ENCODE data around the gene ACAP1. TPM values are rescaled to one million over a fixed set of nuclear protein-coding genes. Genes with fewer than 3 reads are reported as not detected.
"Not testable (repeated sequence)": the region's sequence is repeated elsewhere in the genome, so short reads cannot be mapped to it uniquely, and the experiment has no call there.

The ACAP1 gene
- total RNA-seq, 1 experiment from 2014 or later: 0.19 TPM

DNA sequence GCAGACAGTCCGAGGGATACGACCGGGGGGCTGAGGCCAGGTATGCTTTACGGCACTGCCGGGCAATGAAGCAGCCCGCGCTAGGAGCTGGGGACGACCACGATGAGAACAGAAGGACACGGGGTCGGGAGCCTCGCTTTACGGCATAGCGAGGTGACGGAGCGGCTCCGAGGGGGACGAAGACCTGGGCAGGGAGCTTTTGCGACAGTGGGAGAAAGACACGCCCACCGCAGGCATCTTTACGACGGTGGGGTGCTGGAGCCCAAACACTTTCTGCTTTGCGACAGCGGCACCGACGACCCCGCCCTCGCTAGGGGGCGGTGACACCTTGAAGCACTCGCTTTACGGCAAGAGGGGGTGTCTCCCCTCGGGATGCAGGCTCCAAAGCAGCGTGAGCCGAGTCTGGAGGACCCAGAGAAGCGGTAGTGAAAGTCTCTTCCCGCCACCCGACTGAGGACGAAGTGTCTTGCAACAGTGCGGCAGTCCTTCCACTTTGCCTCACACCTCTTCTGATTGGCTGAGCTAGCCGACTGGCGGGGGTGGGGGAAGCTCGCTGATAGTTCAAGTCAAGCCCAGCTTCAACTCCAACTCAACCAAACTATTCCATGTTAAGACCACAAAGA is 6.8 kb upstream of the ACAP1 start:
- DNase-seq (ENCODE audit: low spot score): peak; percentile 95

DNA sequence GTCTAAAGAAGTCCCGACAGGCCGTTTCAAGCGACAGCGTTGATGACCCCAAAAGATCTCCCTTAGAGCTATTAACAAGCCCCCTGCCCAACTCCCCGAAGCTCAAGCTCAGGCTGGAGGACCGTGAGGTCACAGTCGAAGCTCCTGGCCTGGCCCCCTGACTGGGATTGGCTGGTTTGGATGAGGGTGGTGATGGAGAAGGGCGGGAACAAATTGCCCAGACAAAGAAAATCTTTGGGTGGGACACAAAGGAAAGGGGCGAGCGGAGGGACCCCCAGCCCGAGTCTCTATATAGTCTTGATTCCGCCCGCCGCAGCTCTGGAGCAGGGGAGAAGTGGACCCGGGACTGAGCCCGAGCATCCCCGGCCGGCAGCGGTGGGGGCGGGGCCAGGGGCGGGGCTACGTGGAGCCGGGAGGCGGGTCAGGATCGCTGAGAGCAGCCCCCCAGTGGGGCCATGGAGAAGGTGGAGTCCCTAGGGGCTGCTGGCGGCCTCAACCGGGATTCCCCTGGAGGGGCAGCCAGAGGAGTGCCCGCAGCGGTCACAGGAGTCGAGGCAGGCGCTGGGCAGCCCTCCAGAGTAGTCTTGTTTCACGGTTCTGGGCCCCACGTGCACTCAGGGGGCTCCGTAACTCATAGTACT is 6.2 kb upstream of the ACAP1 start:
- peak; percentile 64 for DNase-seq (ENCODE audit: low spot score)

DNA sequence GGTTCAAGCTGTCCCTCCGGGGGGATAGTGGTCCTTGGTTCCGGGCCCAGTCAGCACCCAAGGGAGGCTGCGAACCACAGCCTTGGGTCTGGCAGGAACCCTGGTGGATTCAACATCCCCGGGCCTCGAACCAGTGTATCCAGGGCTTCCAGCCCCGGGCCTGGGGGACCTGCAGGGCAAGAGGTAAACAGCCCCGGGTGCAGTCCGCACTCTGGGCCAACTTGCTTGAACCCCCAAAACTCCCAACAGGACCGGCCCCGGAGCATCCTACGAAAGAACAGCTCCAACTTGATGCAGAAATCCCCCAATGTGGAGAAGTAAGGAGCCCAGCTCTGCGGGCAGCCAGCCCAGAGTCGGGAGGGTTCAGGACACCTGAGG is 5.7 kb upstream of the ACAP1 start:
- no peak for DNase-seq (ENCODE audit: low spot score)

DNA sequence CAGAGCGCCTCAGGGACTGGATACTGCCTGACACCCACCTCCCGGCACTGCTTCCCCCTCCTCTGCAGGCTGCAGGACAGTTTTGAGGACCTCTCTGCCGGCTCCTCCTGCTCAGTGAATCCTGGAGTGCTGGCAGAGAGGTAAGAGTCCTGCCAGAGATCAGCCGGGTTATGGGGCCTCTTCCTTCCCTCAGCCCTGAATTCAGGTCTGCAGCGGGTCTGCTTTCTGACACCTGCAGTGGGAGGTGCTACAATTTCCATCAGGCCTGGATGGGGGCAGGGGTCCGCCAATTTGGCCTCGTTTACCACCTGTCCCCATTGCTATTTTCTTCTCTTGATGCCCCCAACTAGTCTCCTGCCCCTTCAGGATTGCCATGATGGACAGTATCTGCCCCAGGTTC is 4.2 kb upstream of the ACAP1 start:
- no peak for DNase-seq (ENCODE audit: low spot score)

DNA sequence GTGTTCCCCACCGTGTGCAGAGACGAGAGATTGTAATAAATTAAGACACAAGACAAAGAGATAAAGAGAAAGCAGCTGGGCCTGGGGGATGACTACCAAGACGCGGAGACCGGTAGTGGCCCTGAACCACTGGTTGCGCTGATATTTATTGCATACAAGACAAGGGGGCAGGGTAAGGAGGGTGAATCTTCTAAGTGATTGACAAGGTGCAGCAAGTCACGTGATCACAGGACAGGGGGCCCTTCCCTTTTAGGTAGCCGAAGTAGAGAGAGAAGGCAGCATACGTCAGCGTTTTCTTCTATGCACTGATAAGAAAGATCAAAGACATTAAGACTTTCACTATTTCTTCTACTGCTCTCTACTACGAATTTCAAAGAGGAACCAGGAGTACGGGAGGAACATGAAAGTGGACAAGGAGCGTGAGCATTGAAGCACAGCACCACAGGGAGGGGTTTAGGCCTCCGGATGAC is 3.7 kb upstream of the ACAP1 start:
- DNase-seq (ENCODE audit: low spot score): not testable (repeated sequence)

DNA sequence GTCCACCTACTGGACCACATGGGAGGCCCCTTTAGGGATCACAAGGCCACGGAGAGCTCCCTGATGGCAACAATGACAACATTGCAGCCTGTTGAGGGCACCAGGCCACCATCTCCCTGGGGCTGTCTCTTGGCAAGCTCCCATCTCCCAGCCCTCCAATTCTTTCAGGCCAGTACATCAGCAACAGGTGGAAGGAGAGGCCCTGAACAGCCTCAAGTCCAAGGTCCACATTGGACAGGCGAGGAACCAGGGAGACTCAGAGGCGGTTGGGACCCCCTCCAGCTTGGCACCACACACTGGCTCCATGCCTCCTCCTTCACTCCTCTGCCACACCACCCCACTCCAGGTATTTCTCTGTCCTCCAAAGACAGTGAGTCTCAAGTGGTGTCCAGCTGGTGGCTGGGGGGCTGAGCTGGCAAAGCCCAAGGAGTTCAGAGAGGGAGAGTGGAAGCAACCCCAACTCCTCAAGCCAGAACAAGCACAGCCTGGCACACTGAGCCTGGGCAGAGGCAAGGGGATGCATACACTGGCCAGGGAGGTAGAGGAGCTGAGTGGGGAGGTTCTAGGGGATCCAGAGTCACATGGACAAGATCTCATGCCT is 1.3 kb upstream of the ACAP1 start:
- no peak for DNase-seq (ENCODE audit: low spot score)

DNA sequence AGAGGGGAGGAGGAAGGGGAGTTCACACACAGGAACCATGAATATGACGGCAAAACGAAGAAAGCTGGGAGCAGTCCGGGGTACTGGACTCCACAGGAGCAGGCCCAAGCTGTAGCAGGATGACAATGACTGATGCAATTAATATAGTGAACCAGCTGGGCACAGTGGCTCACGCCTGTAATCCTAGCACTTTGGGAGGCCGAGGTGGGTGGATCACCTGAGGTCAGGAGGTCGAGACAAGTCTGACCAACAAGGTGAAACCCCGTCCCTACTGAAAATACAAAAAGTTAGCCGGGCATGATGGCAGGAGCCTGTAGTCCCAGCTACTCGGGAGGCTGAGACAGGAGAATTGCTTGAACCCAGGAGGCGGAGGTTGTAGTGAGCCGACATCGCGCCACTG is 564 bp upstream of the ACAP1 start:
- DNase-seq (ENCODE audit: low spot score): not testable (repeated sequence)

DNA sequence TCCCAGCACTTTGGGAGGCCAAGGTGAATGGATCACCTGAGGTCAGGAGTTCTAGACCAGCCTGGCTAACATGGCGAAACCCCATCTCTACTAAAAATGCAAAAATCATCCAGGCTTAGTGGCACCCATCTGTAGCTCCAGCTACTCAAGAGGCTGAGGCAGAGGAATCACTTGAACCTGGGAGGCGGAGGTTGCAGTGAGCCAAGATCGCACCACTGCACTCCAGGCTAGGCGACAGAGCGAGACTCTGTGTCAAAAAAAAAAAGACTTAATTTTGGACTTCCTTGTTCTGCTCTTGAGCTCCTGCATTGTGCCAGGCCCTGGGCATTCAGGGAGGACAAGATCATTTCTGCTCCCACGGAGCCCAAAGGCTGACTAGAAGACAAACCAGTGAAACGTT is 1.3 kb downstream of the ACAP1 start:
- DNase-seq (ENCODE audit: low spot score): not testable (repeated sequence)

DNA sequence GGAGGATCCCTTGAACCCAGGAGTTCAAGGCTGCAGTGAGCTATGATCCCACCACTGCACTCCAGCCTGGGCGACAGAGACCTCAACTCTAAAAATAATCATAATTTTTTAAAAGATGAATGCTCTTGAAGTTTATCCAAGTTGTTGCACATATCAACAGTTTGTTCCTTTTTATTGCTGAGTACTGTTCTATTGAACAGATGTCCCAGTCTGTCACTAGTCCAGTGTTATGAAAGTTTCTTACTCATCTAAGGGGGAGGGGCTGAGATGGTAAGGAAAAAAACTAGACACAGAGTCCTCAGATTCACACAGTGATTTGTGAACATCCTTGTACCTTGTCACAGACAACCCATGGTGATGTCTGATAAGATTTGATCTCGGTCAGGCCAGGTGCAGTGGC is 3.9 kb downstream of the ACAP1 start:
- DNase-seq (ENCODE audit: low spot score): no peak

DNA sequence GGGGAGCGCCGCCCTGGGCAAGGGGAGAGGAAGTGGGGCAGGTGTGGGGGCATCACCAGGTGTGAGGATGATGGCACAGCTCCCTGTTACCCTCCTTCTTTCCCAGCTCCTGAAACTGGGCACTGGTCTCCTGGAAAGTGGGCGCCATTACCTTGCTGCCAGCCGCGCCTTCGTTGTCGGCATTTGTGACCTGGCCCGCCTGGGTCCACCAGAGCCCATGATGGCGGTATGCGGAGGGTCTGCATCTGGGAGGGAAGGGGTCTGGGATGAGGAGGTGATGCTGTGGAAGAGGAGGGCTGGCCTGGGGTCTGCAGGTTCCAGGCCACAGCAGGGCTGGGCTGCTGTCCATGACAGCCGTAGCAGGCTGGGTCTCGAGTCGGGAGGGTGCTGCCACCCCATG is 5.5 kb downstream of the ACAP1 start:
- no peak for DNase-seq (ENCODE audit: low spot score)

DNA sequence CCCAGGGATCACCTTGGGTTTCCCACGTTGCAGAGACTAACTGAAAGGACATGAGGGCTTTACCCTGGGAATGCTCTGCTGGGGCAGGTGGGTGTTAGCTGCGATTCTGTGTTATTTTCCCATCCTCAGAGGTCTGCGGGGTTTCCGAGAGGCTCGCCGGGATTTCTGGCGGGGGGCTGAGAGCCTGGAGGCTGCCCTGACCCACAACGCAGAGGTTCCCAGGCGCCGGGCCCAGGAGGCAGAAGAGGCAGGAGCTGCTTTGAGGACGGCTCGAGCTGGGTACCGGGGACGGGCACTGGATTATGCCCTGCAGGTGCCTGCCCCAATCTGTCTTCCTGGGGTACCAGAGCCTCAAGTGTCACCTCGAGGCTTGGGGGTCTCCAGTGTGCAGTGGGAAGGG is 6.9 kb downstream of the ACAP1 start:
- no peak for DNase-seq (ENCODE audit: low spot score)

DNA sequence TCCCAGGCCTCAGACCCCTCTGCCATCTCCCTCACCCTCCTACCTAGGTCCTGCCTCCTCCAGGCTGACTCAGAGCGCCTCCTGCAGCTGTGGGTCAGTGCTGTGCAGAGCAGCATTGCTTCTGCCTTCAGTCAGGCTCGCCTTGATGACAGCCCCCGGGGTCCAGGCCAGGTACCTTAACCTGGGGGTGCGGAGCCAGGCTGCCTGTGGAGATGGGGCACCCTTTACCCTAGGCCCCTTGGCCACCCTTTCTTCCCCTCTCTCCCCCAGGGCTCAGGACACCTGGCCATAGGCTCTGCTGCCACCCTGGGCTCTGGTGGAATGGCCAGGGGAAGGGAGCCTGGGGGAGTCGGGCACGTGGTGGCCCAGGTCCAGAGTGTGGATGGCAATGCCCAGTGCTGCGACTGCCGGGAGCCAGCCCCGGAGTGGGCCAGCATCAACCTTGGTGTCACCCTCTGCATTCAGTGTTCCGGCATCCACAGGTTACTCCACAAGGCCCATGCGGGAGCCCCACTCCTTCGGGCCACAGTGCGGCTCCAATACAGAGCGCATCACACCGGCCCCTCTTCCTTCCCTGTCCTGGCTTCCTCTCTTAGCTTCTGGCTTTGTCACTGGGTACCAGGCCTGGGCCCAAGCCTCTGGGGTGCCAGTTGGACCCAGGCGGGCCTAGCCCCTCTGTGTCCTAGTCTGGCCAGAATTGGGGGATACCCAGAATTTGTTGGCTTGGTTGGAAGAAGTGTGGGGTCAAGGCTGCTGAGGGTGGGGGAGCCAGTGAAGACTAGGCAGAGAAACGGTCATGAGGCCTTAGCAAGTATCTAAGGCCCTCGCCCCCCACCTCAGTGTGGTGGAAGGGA is 10.7 kb downstream of the ACAP1 start:
- DNase-seq (ENCODE audit: low spot score): no peak

DNA sequence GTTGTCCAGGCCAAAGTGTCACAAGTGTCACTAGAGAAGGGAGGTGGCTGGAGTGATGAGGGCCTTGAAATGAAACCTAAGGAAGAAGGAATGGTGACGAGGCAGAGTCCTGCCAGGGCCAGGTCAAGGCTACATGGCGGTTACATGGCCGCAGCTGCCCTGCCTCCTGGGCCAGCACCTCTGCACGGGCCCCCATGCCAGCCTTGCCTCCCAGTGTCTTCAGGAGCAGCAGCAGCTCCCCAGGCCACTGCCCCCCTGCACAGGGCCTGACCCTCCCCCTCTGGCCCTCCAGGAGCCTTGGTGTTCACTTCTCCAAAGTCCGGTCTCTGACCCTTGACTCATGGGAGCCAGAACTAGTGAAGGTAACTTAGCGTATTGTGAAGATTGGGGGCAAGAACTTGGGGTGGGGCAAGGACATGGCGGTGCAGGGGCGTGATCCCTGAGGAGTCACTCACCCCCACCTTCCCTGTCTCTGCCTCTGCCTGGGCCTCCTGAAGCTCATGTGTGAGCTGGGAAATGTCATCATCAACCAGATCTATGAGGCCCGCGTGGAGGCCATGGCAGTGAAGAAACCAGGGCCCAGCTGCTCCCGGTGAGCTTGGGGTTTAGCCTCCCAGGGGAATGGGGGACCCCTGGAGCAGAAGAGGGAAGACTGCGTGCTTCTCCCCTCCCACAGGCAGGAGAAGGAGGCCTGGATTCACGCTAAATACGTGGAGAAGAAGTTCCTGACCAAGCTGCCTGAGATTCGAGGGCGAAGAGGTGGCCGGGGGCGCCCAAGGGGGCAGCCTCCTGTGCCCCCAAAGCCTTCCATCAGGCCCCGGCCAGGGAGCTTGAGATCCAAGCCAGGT is 11.5 kb downstream of the ACAP1 start:
- no peak for DNase-seq (ENCODE audit: low spot score)

DNA sequence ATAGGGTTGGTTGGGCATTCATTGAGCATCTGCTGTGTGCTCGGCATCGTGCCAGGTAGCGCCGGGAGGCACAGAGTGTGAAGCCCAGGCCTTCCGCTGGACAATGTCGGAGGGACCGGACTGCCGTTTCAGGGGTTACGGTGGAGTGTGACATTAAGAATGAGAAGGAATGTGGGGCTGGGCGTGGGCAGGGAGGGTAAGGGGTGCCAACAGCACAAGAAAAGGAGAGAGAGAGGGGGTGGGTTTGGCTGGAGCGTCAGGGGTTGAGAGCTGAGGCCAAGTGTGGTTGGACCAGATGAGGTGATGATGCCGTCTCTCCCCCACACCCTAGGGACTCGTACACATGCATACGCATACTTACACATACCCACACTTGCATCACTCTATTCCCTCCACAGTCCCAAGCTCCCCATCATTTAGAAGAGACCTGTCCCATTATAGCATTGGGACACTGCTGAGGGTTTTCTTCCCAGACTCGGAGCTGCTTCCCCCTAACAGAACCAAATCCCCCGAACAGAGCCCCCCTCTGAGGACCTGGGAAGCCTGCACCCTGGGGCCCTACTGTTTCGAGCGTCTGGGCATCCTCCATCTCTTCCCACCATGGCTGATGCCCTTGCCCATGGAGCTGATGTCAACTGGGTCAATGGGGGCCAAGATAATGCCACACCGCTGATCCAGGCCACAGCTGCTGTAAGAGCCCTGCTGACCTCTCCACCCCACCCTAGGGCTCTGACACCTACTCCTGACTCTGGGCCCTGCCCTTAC is 12.3 kb downstream of the ACAP1 start:
- DNase-seq (ENCODE audit: low spot score): no peak

DNA sequence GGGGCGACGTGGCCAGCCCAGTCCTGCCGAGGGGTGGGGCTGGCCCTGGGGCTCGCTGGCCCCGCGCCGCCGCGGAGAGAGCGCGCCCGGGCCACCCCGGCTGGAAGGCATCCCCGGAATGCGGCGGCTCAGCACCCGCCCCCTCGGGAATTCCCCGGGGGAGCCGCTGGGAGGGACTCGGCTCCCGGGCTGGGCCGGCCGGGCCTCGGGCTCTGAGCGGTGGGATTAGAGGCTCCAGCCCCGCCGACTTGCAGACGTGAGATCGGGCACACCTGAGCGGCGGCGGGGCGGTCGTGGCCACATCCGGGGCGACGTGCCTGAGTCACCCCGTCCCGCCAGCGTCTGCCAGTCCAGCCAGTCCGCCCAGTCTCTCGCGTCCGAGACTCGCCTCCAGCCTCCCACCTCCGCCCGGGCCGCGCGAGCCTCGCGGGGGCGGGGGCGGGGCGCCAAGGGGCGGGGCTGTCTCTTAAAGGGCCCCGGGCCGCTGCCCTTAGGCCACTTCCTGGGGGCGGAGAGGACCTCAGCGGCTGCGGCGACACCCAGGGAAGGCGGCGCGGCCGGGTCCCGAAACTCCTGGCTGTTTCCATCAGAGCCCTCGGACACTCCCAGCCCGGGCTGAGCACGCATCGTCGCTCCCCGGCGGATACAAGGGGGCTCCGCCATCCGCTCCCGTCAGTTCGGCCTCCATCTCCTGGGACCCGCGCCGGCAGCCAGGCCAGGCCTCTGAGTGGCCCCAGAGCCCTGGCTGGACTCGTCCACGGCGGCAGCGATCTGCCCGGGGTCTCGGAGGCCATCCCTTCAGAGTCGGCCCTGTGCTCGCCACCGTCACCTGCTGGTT is 15.6 kb downstream of the ACAP1 start, which contains the start of gene KCTD11:
Gene KCTD11, plus strand, starts transcription at position 498 of the 838 bp plus-strand sequence.
- peak; percentile 74 for DNase-seq (ENCODE audit: low spot score)

DNA sequence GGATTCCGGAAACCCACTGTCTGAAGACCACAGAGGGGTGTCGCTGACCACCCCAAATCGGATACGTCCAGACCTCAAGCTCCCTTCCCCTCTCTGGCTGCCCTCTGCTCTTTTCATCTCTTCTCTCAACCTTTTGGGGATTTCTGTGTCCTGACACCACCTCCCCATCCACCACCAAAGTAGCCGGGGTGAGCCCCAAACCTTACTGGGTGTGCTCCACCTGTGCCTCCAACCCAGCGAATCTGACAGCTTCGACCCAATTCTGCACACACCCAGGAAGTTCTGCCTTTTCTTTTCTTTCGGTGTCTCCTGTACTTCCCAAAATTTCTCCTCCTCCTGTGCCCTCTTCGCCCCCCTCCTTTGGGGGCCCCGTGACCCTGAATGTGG is 16.2 kb downstream of the ACAP1 start:
- DNase-seq (ENCODE audit: low spot score): no peak

DNA sequence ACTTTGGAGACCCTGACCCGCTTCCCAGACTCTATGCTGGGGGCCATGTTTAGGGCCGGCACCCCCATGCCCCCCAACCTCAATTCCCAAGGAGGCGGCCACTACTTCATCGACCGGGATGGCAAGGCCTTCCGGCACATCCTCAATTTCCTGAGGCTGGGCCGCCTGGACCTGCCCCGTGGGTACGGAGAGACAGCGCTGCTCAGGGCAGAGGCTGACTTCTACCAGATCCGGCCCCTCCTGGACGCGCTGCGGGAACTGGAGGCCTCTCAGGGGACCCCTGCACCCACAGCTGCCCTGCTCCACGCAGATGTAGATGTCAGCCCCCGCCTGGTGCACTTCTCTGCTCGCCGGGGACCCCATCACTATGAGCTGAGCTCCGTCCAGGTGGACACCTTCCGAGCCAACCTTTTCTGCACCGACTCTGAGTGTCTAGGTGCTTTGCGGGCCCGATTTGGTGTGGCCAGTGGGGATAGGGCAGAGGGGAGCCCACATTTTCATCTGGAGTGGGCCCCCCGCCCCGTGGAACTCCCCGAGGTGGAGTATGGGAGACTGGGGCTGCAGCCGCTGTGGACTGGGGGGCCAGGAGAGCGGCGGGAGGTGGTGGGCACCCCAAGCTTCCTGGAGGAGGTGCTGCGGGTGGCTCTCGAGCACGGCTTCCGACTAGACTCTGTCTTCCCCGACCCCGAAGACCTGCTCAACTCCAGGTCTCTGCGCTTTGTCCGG is 16.7 kb downstream of the ACAP1 start:
- no peak for DNase-seq (ENCODE audit: low spot score)

DNA sequence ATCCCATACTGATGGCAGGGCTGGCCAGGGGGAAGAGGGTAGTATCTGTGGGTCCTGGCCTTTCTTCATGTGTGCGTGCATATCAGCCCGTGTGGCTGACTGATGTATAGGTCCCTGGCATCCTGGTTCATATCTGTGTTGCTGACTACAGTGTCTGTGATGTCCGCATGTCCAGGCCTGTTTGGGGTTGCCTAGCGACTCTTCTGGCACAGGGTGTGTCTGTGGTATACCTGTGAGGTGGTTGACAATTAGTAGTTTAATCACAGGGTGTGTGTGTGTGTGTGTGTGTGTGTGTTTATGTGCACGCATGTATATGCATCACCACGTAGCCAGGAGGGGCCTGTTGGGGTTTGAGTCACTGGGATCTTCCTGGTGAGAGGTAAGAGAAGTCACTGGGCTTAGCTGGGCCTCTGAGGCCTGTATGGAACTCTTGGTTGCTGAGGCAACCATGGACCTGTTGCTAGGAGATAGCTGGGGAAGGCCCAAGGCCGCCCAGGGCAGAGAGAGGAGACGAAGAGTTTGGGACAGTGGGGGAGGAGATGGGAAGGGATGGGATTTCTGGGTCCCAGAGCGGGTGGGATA is 18.0 kb downstream of the ACAP1 start:
- no peak for DNase-seq (ENCODE audit: low spot score)

DNA sequence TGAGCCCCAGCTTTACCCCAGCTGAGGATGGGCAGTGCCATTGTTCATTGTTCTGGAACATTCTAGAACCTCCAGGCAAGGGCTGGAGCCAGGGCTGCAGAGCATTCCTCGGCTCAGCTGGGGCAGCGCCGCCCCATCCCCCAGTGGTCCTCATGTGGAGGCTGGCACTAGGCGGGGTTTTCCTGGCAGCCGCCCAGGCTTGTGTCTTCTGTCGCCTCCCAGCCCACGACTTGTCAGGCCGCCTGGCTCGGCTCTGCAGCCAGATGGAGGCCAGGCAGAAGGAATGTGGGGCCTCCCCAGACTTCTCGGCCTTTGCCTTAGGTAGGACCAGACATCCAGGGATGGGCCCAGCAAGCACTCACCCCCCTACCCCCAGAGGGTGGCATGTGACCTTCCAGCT is 18.7 kb downstream of the ACAP1 start, which contains the start of gene TMEM95:
Gene TMEM95, plus strand, starts transcription at position 104 of the 400 bp plus-strand sequence. Its CDS starts 49 bp downstream, at position 153.
- no peak for DNase-seq (ENCODE audit: low spot score)

All from H4 (cell line).